IMR-90 (cell line): Measurements from ENCODE around the gene NAV2. TPM values are rescaled to one million over a fixed set of nuclear protein-coding genes. Genes with fewer than 3 reads are reported as not detected.

Experiments
- ATAC-seq: fragments of 200-7000 bp; cut with Tn5 transposase; 2 replicates; pipeline ENCODE4 v1.9.1; 2020; ENCODE audit warnings: low read depth, mild to moderate bottlenecking, moderate library complexity
- BruUV-seq: library from RNA; stranded (reverse); fragments of 400-500 nt; replicated peaks from 2 replicates; lab custom pipeline; 2021; lab: Mats Ljungman, UMichigan
- CTCF ChIA-PET: fragments of 300-600 bp; formaldehyde crosslinking; extraction: SDS; loops from one replicate; lab custom pipeline; 2021; ENCODE audit warnings: antibody characterized with exemption; lab: Yijun Ruan, JAX
- POLR2A ChIA-PET: fragments of 300-600 bp; sonication (Branson Sonifier 250); formaldehyde crosslinking; loops from one replicate; lab custom pipeline; 2022; ENCODE audit warnings: antibody characterized with exemption; ENCODE audit not compliant: unreplicated experiment; lab: Charles Lee
- DNase-seq: peaks from one replicate; pipeline ENCODE4 v3.0.0; 2013
- H2AFZ ChIP-seq: replicated peaks from 2 replicates; pipeline ENCODE3; 2013; ENCODE audit warnings: low read length, mild to moderate bottlenecking; ENCODE audit not compliant: poor library complexity
- H2AK5ac ChIP-seq: 2 replicates; pipeline ENCODE4 v1.6.1; 2013; ENCODE audit warnings: low read depth, low read length, inconsistent platforms
- H2AK9ac ChIP-seq: replicated peaks from 2 replicates; pipeline ENCODE3; 2013; ENCODE audit warnings: mild to moderate bottlenecking, low read depth, low read length, moderate library complexity; ENCODE audit not compliant: poor library complexity
- H2BK120ac ChIP-seq: 2 replicates; pipeline ENCODE4 v1.6.1; 2013; ENCODE audit warnings: low read depth, low read length, inconsistent platforms
- H2BK15ac ChIP-seq: 3 replicates; pipeline ENCODE4 v1.6.1; 2013; ENCODE audit warnings: low read depth, low read length, inconsistent platforms
- H2BK20ac ChIP-seq: 2 replicates; pipeline ENCODE4 v1.6.1; 2013; ENCODE audit warnings: low read depth, mild to moderate bottlenecking, inconsistent platforms, low read length, moderate library complexity
- H2BK5ac ChIP-seq: 2 replicates; pipeline ENCODE4 v1.6.1; 2013; ENCODE audit warnings: mild to moderate bottlenecking, low read depth, low read length, inconsistent platforms; ENCODE audit not compliant: poor library complexity, severe bottlenecking
- H3K14ac ChIP-seq: replicated peaks from 2 replicates; pipeline ENCODE4 v1.6.1; 2013; ENCODE audit warnings: low read depth, low read length, inconsistent platforms
- H3K18ac ChIP-seq: 2 replicates; pipeline ENCODE4 v1.6.1; 2013; ENCODE audit warnings: low read depth, low read length, control low read depth
- H3K23ac ChIP-seq: 2 replicates; pipeline ENCODE4 v1.6.1; 2013; ENCODE audit warnings: low read depth, low read length, inconsistent platforms
- H3K27ac ChIP-seq: 2 replicates; pipeline ENCODE4 v1.5.1; 2013; ENCODE audit warnings: mild to moderate bottlenecking, control low read depth, low read length; ENCODE audit not compliant: insufficient read depth
- H3K27me3 ChIP-seq: 2 replicates; pipeline ENCODE4 v1.6.1; 2013; ENCODE audit warnings: low read length; ENCODE audit not compliant: control insufficient read depth, insufficient read depth
- H3K36me3 ChIP-seq: 2 replicates; pipeline ENCODE4 v1.6.1; 2013; ENCODE audit warnings: low read length, mixed read lengths; ENCODE audit not compliant: control insufficient read depth, insufficient read depth
- H3K4ac ChIP-seq: 2 replicates; pipeline ENCODE4 v1.6.1; 2013; ENCODE audit warnings: low read depth, low read length, inconsistent platforms
- H3K4me1 ChIP-seq: 2 replicates; pipeline ENCODE4 v1.6.1; 2013; ENCODE audit warnings: low read length, mixed read lengths; ENCODE audit not compliant: control insufficient read depth, insufficient read depth
- H3K4me2 ChIP-seq: 2 replicates; pipeline ENCODE4 v1.6.1; 2013; ENCODE audit warnings: low read depth, mild to moderate bottlenecking, control low read depth, low read length, moderate library complexity
- H3K4me3 ChIP-seq: 2 replicates; pipeline ENCODE4 v1.5.1; 2013; ENCODE audit warnings: low read depth, mild to moderate bottlenecking, control low read depth, low read length, moderate library complexity; ENCODE audit not compliant: insufficient read depth
- H3K56ac ChIP-seq: 2 replicates; pipeline ENCODE4 v1.6.1; 2013; ENCODE audit warnings: low read length, inconsistent platforms; ENCODE audit not compliant: insufficient read depth; ENCODE audit errors: extremely low read depth
- H3K79me1 ChIP-seq, 2 experiments: 2 replicates each; pipeline ENCODE4 v1.6.1; 2013; ENCODE audit warnings: low read length in 2 of 2, inconsistent platforms in 1 of 2, low read depth in 1 of 2
- H3K9ac ChIP-seq: 2 replicates; pipeline ENCODE4 v1.6.1; 2013; ENCODE audit warnings: low read depth, low read length, control low read depth
- H3K9me1 ChIP-seq: 2 replicates; pipeline ENCODE4 v1.6.1; 2013; ENCODE audit warnings: low read length, inconsistent platforms; ENCODE audit not compliant: insufficient read depth
- H3K9me3 ChIP-seq: 2 replicates; pipeline ENCODE4 v1.6.1; 2013; ENCODE audit warnings: low read length; ENCODE audit not compliant: control insufficient read depth, insufficient read depth
- H4K20me1 ChIP-seq: 2 replicates; pipeline ENCODE4 v1.6.1; 2013; ENCODE audit warnings: low read length, inconsistent platforms; ENCODE audit not compliant: insufficient read depth
- H4K5ac ChIP-seq: 2 replicates; pipeline ENCODE4 v1.6.1; 2013; ENCODE audit warnings: mild to moderate bottlenecking, low read depth, low read length, control low read depth
- H4K8ac ChIP-seq, 2 experiments: 2 replicates each; pipeline ENCODE4 v1.6.1; 2013; ENCODE audit warnings: low read depth in 2 of 2, low read length in 2 of 2, control low read depth in 1 of 2, inconsistent platforms in 1 of 2
- H4K91ac ChIP-seq: 2 replicates; pipeline ENCODE4 v1.6.1; 2013; ENCODE audit warnings: low read depth, low read length, inconsistent platforms; ENCODE audit not compliant: insufficient read depth
- BHLHE40 ChIP-seq: fragments of 150-350 bp; IDR thresholded peaks from 2 replicates; pipeline ENCODE4 v1.6.1; 2016; ENCODE audit warnings: mild to moderate bottlenecking, low read depth, low read length
- CEBPB ChIP-seq: IDR thresholded peaks from 2 replicates; pipeline ENCODE4 v1.6.1; 2012; ENCODE audit warnings: low read depth, low read length, improper control_type of control experiment
- ELK1 ChIP-seq: fragments of 150-350 bp; IDR thresholded peaks from 2 replicates; pipeline ENCODE4 v1.6.1; 2016; ENCODE audit warnings: low read depth, mild to moderate bottlenecking, low read length, moderate library complexity, borderline replicate concordance
- MAFK ChIP-seq: IDR thresholded peaks from 2 replicates; pipeline ENCODE4 v1.6.1; 2012; ENCODE audit warnings: low read depth, low read length, improper control_type of control experiment
- MAZ ChIP-seq: IDR thresholded peaks from 2 replicates; pipeline ENCODE4 v1.6.1; 2012; ENCODE audit warnings: low read depth, mild to moderate bottlenecking, low read length, improper control_type of control experiment, moderate library complexity, borderline replicate concordance
- MXI1 ChIP-seq: IDR thresholded peaks from 2 replicates; pipeline ENCODE4 v1.6.1; 2012; ENCODE audit warnings: low read depth, mild to moderate bottlenecking, low read length, moderate library complexity, borderline replicate concordance
- NFE2L2 ChIP-seq: fragments of 150-350 bp; IDR thresholded peaks from 2 replicates; pipeline ENCODE4 v1.6.1; 2016; ENCODE audit warnings: low read depth, mild to moderate bottlenecking, low read length
- RFX5 ChIP-seq: IDR thresholded peaks from 2 replicates; pipeline ENCODE4 v1.8.0; 2012; ENCODE audit warnings: low read depth, mild to moderate bottlenecking, low read length, moderate library complexity
- SMC3 ChIP-seq: fragments of 150-350 bp; IDR thresholded peaks from 2 replicates; pipeline ENCODE4 v1.6.1; 2016; ENCODE audit warnings: low read depth, mild to moderate bottlenecking, antibody characterized with exemption, low read length, moderate library complexity
- USF2 ChIP-seq: fragments of 150-350 bp; IDR thresholded peaks from 2 replicates; pipeline ENCODE4 v1.6.1; 2017; ENCODE audit warnings: mild to moderate bottlenecking, antibody characterized with exemption, low read length, low read depth
- WGBS, 2 experiments: methylation state at CpG; one replicate each; pipeline versions ENCODE4 v1.1.5 to v1.1.7; 2013; ENCODE audit warnings: missing lambda C conversion rate in 2 of 2; ENCODE audit not compliant: insufficient read length in 1 of 2; ENCODE audit errors: extremely low coverage in 2 of 2; 5-methylcytosine and 5-hydroxymethylcytosine counted together
- dilution Hi-C: fragments of 300-500 bp; cut with HindIII; formaldehyde crosslinking; loops from one replicate; pipeline ENCODE4 v1.14.3; 2018; ENCODE audit warnings: low sequenced_read_pairs; ENCODE audit not compliant: unreplicated experiment
- in situ Hi-C: fragments of 300-500 bp; cut with MboI; formaldehyde crosslinking; loops from 3 replicates; pipeline ENCODE4 v1.14.3; 2019; ENCODE audit warnings: low sequenced_read_pairs, inconsistent platforms, mixed read lengths
- intact Hi-C: fragments of 100-400 bp; cut with micrococcal nuclease; formaldehyde crosslinking; loops from 2 replicates; pipeline ENCODE4 v1.10.0; 2022
- polyA plus RNA-seq, 3 experiments: library from polyadenylated mRNA; depleted of rRNA; stranded (reverse); fragments of >200 nt; gene quantifications; 2 replicates each; pipeline ENCODE4 v1.2.3, GENCODE V29; 2012; ENCODE audit warnings: low replicate concordance in 1 of 3
- total RNA-seq: library from RNA; depleted of rRNA; stranded (reverse); fragments of >200 nt; gene quantifications from 2 replicates; pipeline ENCODE4 v1.2.3, GENCODE V29; 2012

NAV2 gene
- total and polyA plus RNA-seq, 2 of the 4 experiments (the other 2 are of a cell fraction) = 4.5 to 12.6 TPM

- ChIA-PET CTCF (interaction anchor here (1.3 kb wide), 1 partner anchor 219 kb away, joined by 3 read pairs; no protein-coding TSS in a partner anchor), POLR2A (no interaction called here)
These were observed 201.2 kb downstream of the NAV2 start for GRCh38 chr11:19913893-19914249.

More at GRCh38 chr11:19913893-19914249, 201.2 kb downstream of the NAV2 start:
- ATAC-seq (no peak), DNase-seq (no peak)
- Histone ChIP-seq H3K4me2 (no peak overlapping the region), H3K9ac (no peak overlapping the region), H4K5ac (0 out of 2 replicates have a peak overlapping the region, but pooled peaks have one; percentile 11), H4K20me1 (peaks cover 7% of the 10 kb centered on the region; the same call in 1 of the 2 replicates), H3K27ac (no peak overlapping the region), H2BK20ac (no peak overlapping the region), H2BK120ac (no peak overlapping the region), H2BK15ac (no peak overlapping the region), H3K14ac (peak overlapping the region; percentile 46; the same call in 1 of the 2 replicates), H3K4ac (no peak overlapping the region), H3K79me1 (peaks cover 20 to 27% of the 10 kb centered on the region in 2 experiments; a peak in 3 of 4 replicates), H2AK9ac (no peak overlapping the region), H3K4me3 (no peak overlapping the region), H3K9me3 (no peaks in the 10 kb centered on the region), H3K9me1 (peaks cover 17% of the 10 kb centered on the region), H3K18ac (no peak overlapping the region), H3K23ac (no peak overlapping the region), H4K91ac (no peak overlapping the region), H2BK5ac (no peak overlapping the region), H3K27me3 (no peaks in the 10 kb centered on the region), H3K36me3 (0 out of 2 replicates have a peak, but pooled peaks cover 2% of the 10 kb centered on the region), H2AK5ac (no peak overlapping the region), H3K56ac (no peak overlapping the region), H3K4me1 (peaks cover 21% of the 10 kb centered on the region), H2AFZ (no peak overlapping the region), H4K8ac (no peak overlapping the region)
- intact Hi-C loops = no loop called here
- WGBS, 2 experiments = 95% methylated on average over 3 of the region's 3 CpGs; no CpG with 5 or more reads in 1 of the 2 experiments
- dilution Hi-C loops = no loop called here
- in situ Hi-C loops = no loop called here
- BruUV-seq = no TSS peak
- no peak for TF ChIP-seq CEBPB
- no peak for TF ChIP-seq RFX5
- TF ChIP-seq MAFK = no peak
- TF ChIP-seq NFE2L2 = no peak
- no peak for TF ChIP-seq BHLHE40
- no peak for TF ChIP-seq USF2
- no peak for TF ChIP-seq ELK1
- TF ChIP-seq MAZ = no peak
- TF ChIP-seq SMC3 = no peak
- no peak for TF ChIP-seq MXI1
